Gastrocnemius medialis (tissue), 4 donors: ENCODE data around the gene DMD.
"Not testable (repeated sequence)": the region's sequence is repeated elsewhere in the genome, so short reads cannot be mapped to it uniquely, and the experiment has no call there.

Source experiments
- CTCF ChIP-seq, 5 experiments: fragments of 450-650 bp in 3 of 5; fragments of 200-600 bp in 2 of 5; sonication (generic) in 2 of 5; IDR thresholded peaks in 4 of 5; conservative IDR thresholded peaks in 1 of 5; 1 replicate in 4 of 5; 2 replicates in 1 of 5; pipeline ENCODE4 v1.5.1; 2016 to 2019; ENCODE audit warnings: antibody characterized with exemption in 5 of 5, mild to moderate bottlenecking in 3 of 5, moderate library complexity in 3 of 5
- POLR2A ChIP-seq, 2 donors: fragments of 450-650 bp; IDR thresholded peaks; one replicate each; pipeline ENCODE4 v1.6.1; 2017; ENCODE audit warnings: antibody characterized with exemption in 2 of 2, mild to moderate bottlenecking in 2 of 2, moderate library complexity in 2 of 2

- not testable (repeated sequence) for TF ChIP-seq POLR2A (IDR thresholded peaks at IDR 0.05)
- peak in 1 of 5 experiments; percentile 19 for TF ChIP-seq CTCF (IDR thresholded peaks at IDR 0.05 in 4 of 5, conservative IDR thresholded peaks at IDR 0.05 in 1 of 5)
Measured at GRCh38 chrX:32246675-32247074, 964.7 kb downstream of the DMD start.
